Epithelial cell of umbilical artery (primary cell): Measurements from ENCODE around the gene SLC11A2. TPM values are rescaled to one million over a fixed set of nuclear protein-coding genes. Genes with fewer than 3 reads are reported as not detected.

Experiments used
- total RNA-seq: library from RNA; depleted of rRNA; stranded (reverse); fragments of >200 nt; gene quantifications from 2 replicates; pipeline ENCODE4 v1.2.3, GENCODE V29; 2014

The SLC11A2 gene
- 40.0 and 47.4 TPM in 2 replicates for total RNA-seq

DNA sequence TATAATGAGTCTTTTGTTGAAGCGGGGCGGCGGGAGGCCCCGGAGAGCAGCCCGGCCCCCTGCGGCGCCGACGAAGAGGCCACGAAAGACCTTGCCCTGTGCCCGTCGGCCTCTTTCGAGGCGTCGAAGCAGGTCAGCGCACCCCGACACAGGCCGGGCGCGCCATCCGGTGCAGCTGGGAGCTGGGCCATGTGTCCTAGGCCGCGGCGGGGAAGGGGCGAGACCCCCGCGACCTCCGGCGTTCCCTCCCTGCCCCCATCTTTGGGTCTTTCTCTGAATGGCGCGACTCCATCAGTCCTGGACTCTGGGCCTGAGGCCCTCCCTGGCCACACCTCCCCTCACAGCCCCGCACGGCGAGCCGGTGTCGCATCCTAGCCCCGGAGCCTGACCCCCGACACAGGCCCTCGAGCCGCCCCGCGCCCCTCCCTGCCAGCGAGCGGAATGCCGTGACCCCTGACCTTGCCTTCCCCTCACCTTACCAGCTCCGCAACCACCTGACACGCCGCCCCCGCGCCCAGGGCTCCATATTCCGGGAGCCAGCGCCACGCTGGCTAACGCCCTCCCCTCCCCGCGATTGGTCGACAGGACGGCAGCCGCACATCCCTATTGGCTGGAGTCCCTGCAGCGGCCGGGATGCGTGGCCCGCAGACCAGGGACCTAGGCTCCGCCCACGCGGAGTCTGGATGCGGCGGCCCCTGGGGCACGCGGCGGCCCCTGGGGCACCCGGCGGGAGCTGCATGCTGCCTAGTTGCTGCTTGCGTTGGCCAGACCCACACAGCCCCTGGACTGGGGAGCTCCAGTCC lies at the start of gene SLC11A2:
TSS of gene SLC11A2 (minus strand) at position 549 of the 803 bp plus-strand sequence. CDS start 15,656 bp downstream, outside the sequence.

DNA sequence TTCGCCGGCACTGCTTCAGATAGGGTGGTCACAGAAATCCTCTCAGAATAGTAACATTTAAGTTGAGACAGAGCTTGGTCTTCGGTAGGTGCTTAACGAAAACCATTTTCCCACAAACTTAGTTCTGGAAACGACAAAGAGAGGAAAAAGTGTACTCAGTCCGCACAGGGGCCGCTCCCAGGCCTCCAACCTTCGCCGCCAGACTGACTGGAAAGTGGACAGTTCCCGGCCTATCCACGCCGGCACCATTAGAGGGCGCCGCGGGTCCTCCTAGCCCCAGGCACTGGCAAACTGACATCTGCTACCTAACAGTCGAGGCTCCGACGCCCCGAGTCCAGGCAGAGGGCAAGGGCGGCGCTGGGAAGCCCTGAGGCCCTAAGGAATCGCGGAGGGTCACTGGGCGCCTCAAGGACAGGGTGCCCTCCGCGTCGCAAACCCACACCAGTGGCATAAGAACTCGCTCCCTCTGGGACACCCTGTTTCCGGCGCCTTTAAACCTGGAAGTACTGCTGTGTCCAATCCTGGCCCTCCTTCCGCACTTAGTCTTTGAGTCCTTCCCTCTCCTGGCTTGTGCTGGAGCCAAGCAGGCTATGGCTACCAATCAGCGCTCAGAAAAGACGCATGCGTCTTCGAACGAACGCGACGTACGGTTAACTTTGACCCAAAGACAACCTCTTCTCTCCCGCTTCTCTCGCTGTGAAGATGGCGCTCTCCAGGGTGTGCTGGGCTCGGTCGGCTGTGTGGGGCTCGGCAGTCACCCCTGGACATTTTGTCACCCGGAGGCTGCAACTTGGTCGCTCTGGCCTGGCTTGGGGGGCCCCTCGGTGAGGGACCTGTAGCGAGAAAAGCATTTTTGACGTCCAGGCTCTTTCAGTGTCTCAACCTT lies 21.7 kb upstream of the SLC11A2 start, which contains the start of gene LETMD1:
TSS of gene LETMD1 (plus strand) at position 673 of the 886 bp plus-strand sequence. CDS start at position 703, 30 bp downstream.

DNA sequence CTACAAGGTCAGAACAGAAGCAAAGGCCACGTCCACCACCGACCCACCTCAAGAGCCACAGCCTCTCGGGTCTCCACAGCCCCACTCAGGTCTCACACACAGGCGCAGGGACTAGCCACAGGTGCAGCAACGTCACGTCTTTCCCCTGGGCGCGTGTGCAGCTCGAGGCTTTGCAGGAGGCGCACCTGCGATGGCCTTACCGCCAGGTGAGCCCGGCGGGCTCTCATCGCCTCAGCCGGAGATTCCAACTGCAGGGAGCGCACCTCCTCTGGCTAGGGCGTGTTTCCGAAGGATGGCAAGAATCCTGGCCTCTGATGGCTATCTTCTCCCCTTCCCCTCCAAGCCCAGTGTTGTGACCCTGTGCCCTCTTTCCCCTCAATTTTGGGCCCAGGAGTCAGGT lies 73.7 kb downstream of the SLC11A2 start, which contains the start of gene HIGD1C:
TSS of gene HIGD1C (plus strand) at position 35 of the 400 bp plus-strand sequence. CDS start 1,455 bp downstream, outside the sequence.

Other genes starting within 250 kb of the SLC11A2 start
- gene TMPRSS12, start 183.5 kb downstream of the SLC11A2 start, total RNA-seq: not detected in 2 replicates
- not detected in 2 replicates for gene HIGD1C, start 73.8 kb downstream of the SLC11A2 start, total RNA-seq
- gene LETMD1, start 21.9 kb upstream of the SLC11A2 start, total RNA-seq: 17.9 and 21.7 TPM in 2 replicates
- 16.9 and 28.0 TPM in 2 replicates for gene CSRNP2, start 57.2 kb upstream of the SLC11A2 start, total RNA-seq
- 9.0 and 9.1 TPM in 2 replicates for gene TFCP2, start 146.8 kb upstream of the SLC11A2 start, total RNA-seq
- 0.32 and 0.61 TPM in 2 replicates for gene POU6F1, start 191.7 kb upstream of the SLC11A2 start, total RNA-seq
- gene DAZAP2, start 212.4 kb upstream of the SLC11A2 start, total RNA-seq: 52.0 and 58.5 TPM in 2 replicates
- 6.2 and 7.4 TPM in 2 replicates for gene SMAGP, start 244.0 kb upstream of the SLC11A2 start, total RNA-seq